ENCODE results near the gene CIAO3.

The CIAO3 gene

GRCh38 chr16:740764-741505 lies at the start of gene CIAO3:
CIAO3 (minus strand) TSS chr16:740997; CDS start chr16:740985, 12 bp downstream.
- peak; percentile 86 to 90 (median 88) for DNase-seq (ENCODE audit: low read depth in 3 of 3)

- DNase-seq (ENCODE audit: low read depth in 3 of 3), result no peak
Observed at GRCh38 chr16:790086-790485, 49.3 kb upstream of the CIAO3 start.

- no peak for DNase-seq (ENCODE audit: low read depth in 3 of 3)
Observed at GRCh38 chr16:789191-789850, 48.5 kb upstream of the CIAO3 start.

GRCh38 chr16:788399-789126 lies 47.8 kb upstream of the CIAO3 start, which contains the start of gene CHTF18:
CHTF18 (plus strand) TSS chr16:788620; CDS start chr16:788685, 65 bp downstream.
- DNase-seq (ENCODE audit: low read depth in 3 of 3), result peak; percentile 88 to 90 (median 88)

- no peak for DNase-seq (ENCODE audit: low read depth in 3 of 3)
Observed at GRCh38 chr16:787978-788398, 47.2 kb upstream of the CIAO3 start, which contains the start of gene RPUSD1. RPUSD1 (minus strand) TSS chr16:788381; CDS start chr16:787737, 644 bp downstream.

GRCh38 chr16:787321-787966 lies 46.6 kb upstream of the CIAO3 start:
- no peak for DNase-seq (ENCODE audit: low read depth in 3 of 3)

- DNase-seq (ENCODE audit: low read depth in 3 of 3), result peak; percentile 51 to 73 (median 60)
Observed at GRCh38 chr16:785563-786535, 45.1 kb upstream of the CIAO3 start.

GRCh38 chr16:784431-784830 lies 43.6 kb upstream of the CIAO3 start:
- no peak for DNase-seq (ENCODE audit: low read depth in 3 of 3)

- no peak for DNase-seq (ENCODE audit: low read depth in 3 of 3)
Observed at GRCh38 chr16:783404-784161, 42.8 kb upstream of the CIAO3 start.

GRCh38 chr16:782766-783403 lies 42.1 kb upstream of the CIAO3 start:
- no peak for DNase-seq (ENCODE audit: low read depth in 3 of 3)

GRCh38 chr16:782258-782657 lies 41.5 kb upstream of the CIAO3 start:
- DNase-seq (ENCODE audit: low read depth in 3 of 3), result no peak

GRCh38 chr16:781346-782010 lies 40.7 kb upstream of the CIAO3 start:
- DNase-seq (ENCODE audit: low read depth in 3 of 3), result no peak

- DNase-seq (ENCODE audit: low read depth in 3 of 3), result no peak
Observed at GRCh38 chr16:780296-780695, 39.5 kb upstream of the CIAO3 start.

GRCh38 chr16:779561-779960 lies 38.8 kb upstream of the CIAO3 start:
- no peak for DNase-seq (ENCODE audit: low read depth in 3 of 3)

GRCh38 chr16:778909-779527 lies 38.2 kb upstream of the CIAO3 start:
- no peak for DNase-seq (ENCODE audit: low read depth in 3 of 3)

- no peak for DNase-seq (ENCODE audit: low read depth in 3 of 3)
Observed at GRCh38 chr16:778447-778846, 37.6 kb upstream of the CIAO3 start.

- no peak for DNase-seq (ENCODE audit: low read depth in 3 of 3)
Observed at GRCh38 chr16:777826-778225, 37.0 kb upstream of the CIAO3 start.

GRCh38 chr16:776824-777223 lies 36.0 kb upstream of the CIAO3 start:
- DNase-seq (ENCODE audit: low read depth in 3 of 3), result no peak
